ENCODE results near the gene CDKAL1. TPM values are rescaled to one million over a fixed set of nuclear protein-coding genes. Genes with fewer than 3 reads are reported as not detected.

Gene CDKAL1
- total and polyA plus RNA-seq, 2 donors from 2014 or later = 4.6 to 20.2 TPM

GRCh38 chr6:20673458-20673857, 139.2 kb downstream of the CDKAL1 start:
- H3K27ac ChIP-seq (ENCODE audit: low read depth in 2 of 2, low read length in 2 of 2) = no peak overlapping the region
- no peak overlapping the region for H3K9ac ChIP-seq (ENCODE audit: low read length in 3 of 3)
- no peaks in the 10 kb centered on the region for H3K4me1 ChIP-seq (ENCODE audit: control insufficient read depth in 2 of 3, insufficient read depth in 2 of 3, low read depth in 1 of 3, low read length in 3 of 3)
- DNase-seq = no peak
- intact Hi-C loops (cut with DNase I) = no loop called here
- H3K4me3 ChIP-seq (ENCODE audit: low read length in 3 of 3) = no peak overlapping the region
- no peak for TF ChIP-seq CTCF (IDR thresholded peaks at IDR 0.05; ENCODE audit: borderline replicate concordance, extremely low read depth, insufficient read depth)
- H3K9me3 ChIP-seq (ENCODE audit: control insufficient read depth in 2 of 3, insufficient read depth in 1 of 3, low read length in 3 of 3) = no peaks in the 10 kb centered on the region
- no peaks in the 10 kb centered on the region for H3K27me3 ChIP-seq (ENCODE audit: control insufficient read depth, insufficient read depth, low read length)
- no peaks in the 10 kb centered on the region for H3K36me3 ChIP-seq (ENCODE audit: control insufficient read depth in 2 of 3, insufficient read depth in 3 of 3, low read length in 3 of 3)
- no peak for FAIRE-seq

- Histone ChIP-seq H3K27me3 (ENCODE audit: control insufficient read depth, insufficient read depth, low read length) (no peaks in the 10 kb centered on the region), H3K4me1 (ENCODE audit: control insufficient read depth in 2 of 3, insufficient read depth in 2 of 3, low read depth in 1 of 3, low read length in 3 of 3) (no peaks in the 10 kb centered on the region), H3K36me3 (ENCODE audit: control insufficient read depth in 2 of 3, insufficient read depth in 3 of 3, low read length in 3 of 3) (no peaks in the 10 kb centered on the region), H3K27ac (ENCODE audit: low read depth in 2 of 2, low read length in 2 of 2) (no peak overlapping the region), H3K4me3 (ENCODE audit: low read length in 3 of 3) (no peak overlapping the region), H3K9ac (ENCODE audit: low read length in 3 of 3) (no peak overlapping the region), H3K9me3 (ENCODE audit: control insufficient read depth in 2 of 3, insufficient read depth in 1 of 3, low read length in 3 of 3) (no peaks in the 10 kb centered on the region)
- DNase-seq (no peak), FAIRE-seq (no peak)
- intact Hi-C loops (cut with DNase I) = no loop called here
- TF ChIP-seq CTCF (IDR thresholded peaks at IDR 0.05; ENCODE audit: borderline replicate concordance, extremely low read depth, insufficient read depth) = no peak
Observed at GRCh38 chr6:20674664-20675063, 140.4 kb downstream of the CDKAL1 start.

- FAIRE-seq = no peak
- Histone ChIP-seq H3K9ac (ENCODE audit: low read length in 3 of 3) (no peak overlapping the region), H3K4me3 (ENCODE audit: low read length in 3 of 3) (no peak overlapping the region), H3K27ac (ENCODE audit: low read depth in 2 of 2, low read length in 2 of 2) (no peak overlapping the region), H3K36me3 (ENCODE audit: control insufficient read depth in 2 of 3, insufficient read depth in 3 of 3, low read length in 3 of 3) (no peaks in the 10 kb centered on the region), H3K4me1 (ENCODE audit: control insufficient read depth in 2 of 3, insufficient read depth in 2 of 3, low read depth in 1 of 3, low read length in 3 of 3) (no peaks in the 10 kb centered on the region), H3K27me3 (ENCODE audit: control insufficient read depth, insufficient read depth, low read length) (no peaks in the 10 kb centered on the region), H3K9me3 (ENCODE audit: control insufficient read depth in 2 of 3, insufficient read depth in 1 of 3, low read length in 3 of 3) (no peaks in the 10 kb centered on the region)
- no peak for TF ChIP-seq CTCF (IDR thresholded peaks at IDR 0.05; ENCODE audit: borderline replicate concordance, extremely low read depth, insufficient read depth)
- DNase-seq = no peak
- intact Hi-C loops (cut with DNase I) = no loop called here
Observed at GRCh38 chr6:20678831-20679352, 144.6 kb downstream of the CDKAL1 start.

- H3K27me3 ChIP-seq (ENCODE audit: control insufficient read depth, insufficient read depth, low read length) = no peaks in the 10 kb centered on the region
- no peaks in the 10 kb centered on the region for H3K36me3 ChIP-seq (ENCODE audit: control insufficient read depth in 2 of 3, insufficient read depth in 3 of 3, low read length in 3 of 3)
- intact Hi-C loops (cut with DNase I) = no loop called here
- H3K9ac ChIP-seq (ENCODE audit: low read length in 3 of 3) = no peak overlapping the region
- FAIRE-seq (no peak), DNase-seq (no peak)
- H3K27ac ChIP-seq (ENCODE audit: low read depth in 2 of 2, low read length in 2 of 2) = no peak overlapping the region
- no peak for TF ChIP-seq CTCF (IDR thresholded peaks at IDR 0.05; ENCODE audit: borderline replicate concordance, extremely low read depth, insufficient read depth)
- H3K9me3 ChIP-seq (ENCODE audit: control insufficient read depth in 2 of 3, insufficient read depth in 1 of 3, low read length in 3 of 3) = no peaks in the 10 kb centered on the region
- H3K4me1 ChIP-seq (ENCODE audit: control insufficient read depth in 2 of 3, insufficient read depth in 2 of 3, low read depth in 1 of 3, low read length in 3 of 3) = no peaks in the 10 kb centered on the region
- H3K4me3 ChIP-seq (ENCODE audit: low read length in 3 of 3) = no peak overlapping the region
Observed at GRCh38 chr6:20680697-20681165, 146.5 kb downstream of the CDKAL1 start.

All from kidney (tissue), 14 donors.